Gastrocnemius medialis (tissue), 4 donors: ENCODE results near the gene ZNF316.

Source experiments
- CTCF ChIP-seq, 5 experiments: fragments of 450-650 bp in 3 of 5; fragments of 200-600 bp in 2 of 5; sonication (generic) in 2 of 5; IDR thresholded peaks in 4 of 5; conservative IDR thresholded peaks in 1 of 5; 1 replicate in 4 of 5; 2 replicates in 1 of 5; pipeline ENCODE4 v1.5.1; 2016 to 2019; ENCODE audit warnings: antibody characterized with exemption in 5 of 5, mild to moderate bottlenecking in 3 of 5, moderate library complexity in 3 of 5
- POLR2A ChIP-seq, 2 donors: fragments of 450-650 bp; IDR thresholded peaks; one replicate each; pipeline ENCODE4 v1.6.1; 2017; ENCODE audit warnings: antibody characterized with exemption in 2 of 2, mild to moderate bottlenecking in 2 of 2, moderate library complexity in 2 of 2

DNA sequence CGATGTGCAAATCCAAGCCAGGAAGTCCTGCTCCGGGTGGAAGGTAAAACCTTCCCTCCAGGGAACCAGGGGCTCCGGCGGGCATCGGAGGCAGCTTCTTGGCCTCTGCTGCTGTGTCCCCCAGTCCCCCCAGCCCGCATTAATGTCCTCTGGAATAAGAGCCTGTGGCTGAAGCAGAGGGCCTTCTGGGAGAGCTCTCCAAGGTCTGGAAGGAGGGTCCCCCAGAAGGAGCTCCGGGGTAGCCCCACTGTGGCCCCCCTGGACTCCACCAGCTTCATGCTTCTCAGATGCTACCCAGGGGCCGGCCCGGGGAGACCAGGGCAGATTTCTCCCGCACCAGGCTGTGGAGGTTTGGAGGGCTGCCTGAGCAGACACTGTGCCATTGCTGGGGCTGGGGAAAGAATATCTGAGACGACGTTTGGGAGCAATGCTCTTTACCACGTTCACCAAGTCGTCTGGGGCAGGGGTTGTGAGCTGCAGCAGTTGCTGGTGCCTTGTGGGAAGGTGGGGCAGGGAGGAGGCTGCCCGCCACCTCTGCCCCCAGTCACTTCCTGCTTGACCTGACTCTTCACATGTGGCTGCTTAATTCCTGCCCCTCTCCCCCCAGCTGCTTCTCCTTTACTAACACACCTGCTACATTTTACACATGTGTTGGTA is 13.4 kb upstream of the ZNF316 start:
- TF ChIP-seq POLR2A (IDR thresholded peaks at IDR 0.05) (no peak), CTCF (IDR thresholded peaks at IDR 0.05 in 4 of 5, conservative IDR thresholded peaks at IDR 0.05 in 1 of 5) (no peak)
